ENCODE measurements around the gene PPIP5K2.

The PPIP5K2 gene

GRCh38 chr5:103234239-103234975 is 114.3 kb downstream of the PPIP5K2 start:
- TF ChIP-seq CTCF (IDR thresholded peaks at IDR 0.05; ENCODE audit: control insufficient read depth, extremely low read depth, insufficient read depth) = no peak
- no peak for DNase-seq (ENCODE audit: low read depth)
- H3K4me3 ChIP-seq (ENCODE audit: low read depth, low read length) = no peak overlapping the region

GRCh38 chr5:103235891-103236290 is 115.8 kb downstream of the PPIP5K2 start:
- no peak for DNase-seq (ENCODE audit: low read depth)
- no peak for TF ChIP-seq CTCF (IDR thresholded peaks at IDR 0.05; ENCODE audit: control insufficient read depth, extremely low read depth, insufficient read depth)
- no peak overlapping the region for H3K4me3 ChIP-seq (ENCODE audit: low read depth, low read length)

GRCh38 chr5:103237778-103238177 is 117.7 kb downstream of the PPIP5K2 start:
- no peak for DNase-seq (ENCODE audit: low read depth)
- TF ChIP-seq CTCF (IDR thresholded peaks at IDR 0.05; ENCODE audit: control insufficient read depth, extremely low read depth, insufficient read depth) = no peak
- no peak overlapping the region for H3K4me3 ChIP-seq (ENCODE audit: low read depth, low read length)

GRCh38 chr5:103243665-103244064 is 123.6 kb downstream of the PPIP5K2 start:
- TF ChIP-seq CTCF (IDR thresholded peaks at IDR 0.05; ENCODE audit: control insufficient read depth, extremely low read depth, insufficient read depth) = no peak
- no peak for DNase-seq (ENCODE audit: low read depth)
- H3K4me3 ChIP-seq (ENCODE audit: low read depth, low read length) = no peak overlapping the region

- no peak overlapping the region for H3K4me3 ChIP-seq (ENCODE audit: low read depth, low read length)
- no peak for DNase-seq (ENCODE audit: low read depth)
- TF ChIP-seq CTCF (IDR thresholded peaks at IDR 0.05; ENCODE audit: control insufficient read depth, extremely low read depth, insufficient read depth) = no peak
Observed at GRCh38 chr5:103244398-103244797, 124.3 kb downstream of the PPIP5K2 start.

- no peak for TF ChIP-seq CTCF (IDR thresholded peaks at IDR 0.05; ENCODE audit: control insufficient read depth, extremely low read depth, insufficient read depth)
- no peak for DNase-seq (ENCODE audit: low read depth)
- H3K4me3 ChIP-seq (ENCODE audit: low read depth, low read length) = no peak overlapping the region
Observed at GRCh38 chr5:103245761-103246160, 125.7 kb downstream of the PPIP5K2 start.

GRCh38 chr5:103247118-103247517 is 127.0 kb downstream of the PPIP5K2 start:
- no peak for DNase-seq (ENCODE audit: low read depth)
- TF ChIP-seq CTCF (IDR thresholded peaks at IDR 0.05; ENCODE audit: control insufficient read depth, extremely low read depth, insufficient read depth) = no peak

More at GRCh38 chr5:103247118-103247517, 127.0 kb downstream of the PPIP5K2 start:
- H3K4me3 ChIP-seq (ENCODE audit: low read depth, low read length) = no peak overlapping the region
